Mucosa of stomach (tissue), 1 donor: ENCODE data around the gene MOGAT2.

ENCODE experiments used
- H3K27me3 ChIP-seq: one replicate; pipeline ENCODE4 v1.7.0; 2013; ENCODE audit warnings: mild to moderate bottlenecking, low read length; ENCODE audit not compliant: control insufficient read depth, insufficient read depth
- H3K36me3 ChIP-seq: one replicate; pipeline ENCODE4 v1.7.0; 2013; ENCODE audit warnings: low read length; ENCODE audit not compliant: control insufficient read depth, insufficient read depth
- H3K4me1 ChIP-seq: one replicate; pipeline ENCODE4 v1.7.0; 2013; ENCODE audit warnings: mild to moderate bottlenecking, low read length; ENCODE audit not compliant: control insufficient read depth, insufficient read depth
- H3K4me3 ChIP-seq: one replicate; pipeline ENCODE4 v1.7.0; 2013; ENCODE audit warnings: low read length
- H3K9ac ChIP-seq: one replicate; pipeline ENCODE4 v1.7.0; 2013; ENCODE audit warnings: mild to moderate bottlenecking, low read length, moderate library complexity
- H3K9me3 ChIP-seq: one replicate; pipeline ENCODE4 v1.7.0; 2013; ENCODE audit warnings: mild to moderate bottlenecking, low read length, moderate library complexity; ENCODE audit not compliant: control insufficient read depth
- donor health status: Pancreatic carcinoma.

The MOGAT2 gene

GRCh38 chr11:75700940-75701339 is 16.7 kb upstream of the MOGAT2 start:
- H3K9me3 ChIP-seq, result no peaks in the 10 kb centered on the region
- H3K4me3 ChIP-seq, result no peak overlapping the region
- peaks cover 3% of the 10 kb centered on the region for H3K4me1 ChIP-seq
- no peak overlapping the region for H3K9ac ChIP-seq
- H3K36me3 ChIP-seq, result no peaks in the 10 kb centered on the region
- H3K27me3 ChIP-seq, result no peaks in the 10 kb centered on the region

GRCh38 chr11:75703695-75704237 is 13.9 kb upstream of the MOGAT2 start:
- no peak overlapping the region for H3K4me3 ChIP-seq
- peaks cover 10% of the 10 kb centered on the region for H3K4me1 ChIP-seq
- no peaks in the 10 kb centered on the region for H3K36me3 ChIP-seq
- H3K27me3 ChIP-seq, result no peaks in the 10 kb centered on the region
- H3K9ac ChIP-seq, result no peak overlapping the region
- no peaks in the 10 kb centered on the region for H3K9me3 ChIP-seq

GRCh38 chr11:75705541-75705940 is 12.1 kb upstream of the MOGAT2 start:
- Histone ChIP-seq H3K4me3 (no peak overlapping the region), H3K27me3 (no peaks in the 10 kb centered on the region), H3K9me3 (no peaks in the 10 kb centered on the region), H3K9ac (no peak overlapping the region), H3K36me3 (no peaks in the 10 kb centered on the region), H3K4me1 (peaks cover 10% of the 10 kb centered on the region)

- H3K4me1 ChIP-seq, result peaks cover 10% of the 10 kb centered on the region
- H3K9ac ChIP-seq, result no peak overlapping the region
- H3K36me3 ChIP-seq, result no peaks in the 10 kb centered on the region
- no peak overlapping the region for H3K4me3 ChIP-seq
- no peaks in the 10 kb centered on the region for H3K9me3 ChIP-seq
- no peaks in the 10 kb centered on the region for H3K27me3 ChIP-seq
Observed at GRCh38 chr11:75706260-75706729, 11.3 kb upstream of the MOGAT2 start.

GRCh38 chr11:75714211-75714610 is 3.4 kb upstream of the MOGAT2 start:
- Histone ChIP-seq H3K9me3 (no peaks in the 10 kb centered on the region), H3K27me3 (no peaks in the 10 kb centered on the region), H3K36me3 (no peaks in the 10 kb centered on the region), H3K4me3 (no peak overlapping the region), H3K9ac (no peak overlapping the region), H3K4me1 (peaks cover 22% of the 10 kb centered on the region)

GRCh38 chr11:75715688-75716087 is 1.9 kb upstream of the MOGAT2 start:
- Histone ChIP-seq H3K4me1 (peaks cover 29% of the 10 kb centered on the region), H3K9me3 (no peaks in the 10 kb centered on the region), H3K27me3 (no peaks in the 10 kb centered on the region), H3K36me3 (no peaks in the 10 kb centered on the region), H3K4me3 (no peak overlapping the region), H3K9ac (no peak overlapping the region)

- no peaks in the 10 kb centered on the region for H3K36me3 ChIP-seq
- no peaks in the 10 kb centered on the region for H3K27me3 ChIP-seq
- no peak overlapping the region for H3K4me3 ChIP-seq
- no peaks in the 10 kb centered on the region for H3K9me3 ChIP-seq
- peaks cover 29% of the 10 kb centered on the region for H3K4me1 ChIP-seq
- H3K9ac ChIP-seq, result no peak overlapping the region
Observed at GRCh38 chr11:75716659-75717058, 979 bp upstream of the MOGAT2 start.

- Histone ChIP-seq H3K4me3 (no peak overlapping the region), H3K9ac (no peak overlapping the region), H3K9me3 (no peaks in the 10 kb centered on the region), H3K4me1 (peaks cover 29% of the 10 kb centered on the region), H3K36me3 (no peaks in the 10 kb centered on the region), H3K27me3 (no peaks in the 10 kb centered on the region)
Observed at GRCh38 chr11:75718419-75719339, 1.0 kb downstream of the MOGAT2 start.

GRCh38 chr11:75719340-75720239 is 2.0 kb downstream of the MOGAT2 start:
- Histone ChIP-seq H3K36me3 (no peaks in the 10 kb centered on the region), H3K4me3 (no peak overlapping the region), H3K27me3 (no peaks in the 10 kb centered on the region), H3K4me1 (peaks cover 29% of the 10 kb centered on the region), H3K9ac (no peak overlapping the region), H3K9me3 (no peaks in the 10 kb centered on the region)

GRCh38 chr11:75720639-75721038 is 3.0 kb downstream of the MOGAT2 start:
- Histone ChIP-seq H3K9ac (no peak overlapping the region), H3K4me3 (no peak overlapping the region), H3K27me3 (no peaks in the 10 kb centered on the region), H3K36me3 (no peaks in the 10 kb centered on the region), H3K4me1 (peaks cover 29% of the 10 kb centered on the region), H3K9me3 (no peaks in the 10 kb centered on the region)

GRCh38 chr11:75721852-75722668 is 4.4 kb downstream of the MOGAT2 start:
- Histone ChIP-seq H3K9me3 (no peaks in the 10 kb centered on the region), H3K36me3 (no peaks in the 10 kb centered on the region), H3K4me1 (peaks cover 29% of the 10 kb centered on the region), H3K27me3 (no peaks in the 10 kb centered on the region), H3K9ac (no peak overlapping the region), H3K4me3 (no peak overlapping the region)
